ENCODE measurements around the gene TSPAN1. TPM values are rescaled to one million over a fixed set of nuclear protein-coding genes. Genes with fewer than 3 reads are reported as not detected.
"Not testable (repeated sequence)": the region's sequence is repeated elsewhere in the genome, so short reads cannot be mapped to it uniquely, and the experiment has no call there.

TSPAN1 gene
- total RNA-seq, 1 donor from 2014 or later: 0.63 TPM

GRCh38 chr1:46219551-46220520, 44.9 kb downstream of the TSPAN1 start:
- TF ChIP-seq CTCF (IDR thresholded peaks at IDR 0.05; ENCODE audit: unreplicated experiment): no peak

GRCh38 chr1:46220808-46221207, 45.9 kb downstream of the TSPAN1 start:
- Mint-ChIP-seq H3K36me3 (no peaks in the 10 kb centered on the region), H3K27me3 (ENCODE audit: low read depth) (no peaks in the 10 kb centered on the region), H3K27ac (no peak overlapping the region), H3K4me1 (peaks cover 7% of the 10 kb centered on the region), H3K9me3 (no peaks in the 10 kb centered on the region), H3K4me3 (no peak overlapping the region)
- no peak for TF ChIP-seq CTCF (IDR thresholded peaks at IDR 0.05; ENCODE audit: unreplicated experiment)
- DNase-seq (ENCODE audit: low spot score in 2 of 2, unreplicated experiment in 2 of 2): no peak

More at GRCh38 chr1:46219551-46220520, 44.9 kb downstream of the TSPAN1 start:
- H3K36me3 Mint-ChIP-seq: peaks cover 2% of the 10 kb centered on the region
- DNase-seq (ENCODE audit: low spot score in 2 of 2, unreplicated experiment in 2 of 2): no peak
- H3K4me3 Mint-ChIP-seq: no peak overlapping the region
- H3K9me3 Mint-ChIP-seq: peaks cover 4% of the 10 kb centered on the region
- peaks cover 7% of the 10 kb centered on the region for H3K4me1 Mint-ChIP-seq
- H3K27ac Mint-ChIP-seq: no peak overlapping the region
- H3K27me3 Mint-ChIP-seq (ENCODE audit: low read depth): no peaks in the 10 kb centered on the region

GRCh38 chr1:46221749-46222148, 46.9 kb downstream of the TSPAN1 start:
- TF ChIP-seq CTCF (IDR thresholded peaks at IDR 0.05; ENCODE audit: unreplicated experiment): no peak
- H3K9me3 Mint-ChIP-seq: no peaks in the 10 kb centered on the region
- no peaks in the 10 kb centered on the region for H3K27me3 Mint-ChIP-seq (ENCODE audit: low read depth)
- H3K27ac Mint-ChIP-seq: no peak overlapping the region
- no peaks in the 10 kb centered on the region for H3K36me3 Mint-ChIP-seq
- H3K4me1 Mint-ChIP-seq: peaks cover 7% of the 10 kb centered on the region
- H3K4me3 Mint-ChIP-seq: no peak overlapping the region
- no peak for DNase-seq (ENCODE audit: low spot score in 2 of 2, unreplicated experiment in 2 of 2)

- not testable (repeated sequence) for H3K36me3 Mint-ChIP-seq; H3K27me3 Mint-ChIP-seq (ENCODE audit: low read depth); H3K4me1 Mint-ChIP-seq; DNase-seq (ENCODE audit: low spot score in 2 of 2, unreplicated experiment in 2 of 2); H3K9me3 Mint-ChIP-seq; H3K4me3 Mint-ChIP-seq; H3K27ac Mint-ChIP-seq
These were observed 48.2 kb downstream of the TSPAN1 start for GRCh38 chr1:46223055-46223454.

- no peak overlapping the region for H3K4me3 Mint-ChIP-seq
- H3K4me1 Mint-ChIP-seq: peaks cover 7% of the 10 kb centered on the region
- no peaks in the 10 kb centered on the region for H3K9me3 Mint-ChIP-seq
- H3K27ac Mint-ChIP-seq: no peak overlapping the region
- peak; percentile 82 for TF ChIP-seq CTCF (IDR thresholded peaks at IDR 0.05; ENCODE audit: unreplicated experiment)
- DNase-seq (ENCODE audit: low spot score in 2 of 2, unreplicated experiment in 2 of 2): peak in 1 of 2 experiments; percentile 57
- no peaks in the 10 kb centered on the region for H3K36me3 Mint-ChIP-seq
- no peaks in the 10 kb centered on the region for H3K27me3 Mint-ChIP-seq (ENCODE audit: low read depth)
These were observed 48.6 kb downstream of the TSPAN1 start for GRCh38 chr1:46223472-46223943.

GRCh38 chr1:46224966-46225365, 50.1 kb downstream of the TSPAN1 start:
- Mint-ChIP-seq H3K27ac (no peak overlapping the region), H3K4me3 (no peak overlapping the region), H3K9me3 (no peaks in the 10 kb centered on the region), H3K27me3 (ENCODE audit: low read depth) (no peaks in the 10 kb centered on the region), H3K4me1 (peaks cover 2% of the 10 kb centered on the region), H3K36me3 (no peaks in the 10 kb centered on the region)
- no peak for DNase-seq (ENCODE audit: low spot score in 2 of 2, unreplicated experiment in 2 of 2)
- no peak for TF ChIP-seq CTCF (IDR thresholded peaks at IDR 0.05; ENCODE audit: unreplicated experiment)

- not testable (repeated sequence) for H3K36me3 Mint-ChIP-seq; DNase-seq (ENCODE audit: low spot score in 2 of 2, unreplicated experiment in 2 of 2)
These were observed 56.3 kb downstream of the TSPAN1 start for GRCh38 chr1:46231231-46231630.

More at GRCh38 chr1:46231231-46231630, 56.3 kb downstream of the TSPAN1 start:
- H3K27me3 Mint-ChIP-seq (ENCODE audit: low read depth); H3K9me3 Mint-ChIP-seq; H3K4me3 Mint-ChIP-seq; H3K27ac Mint-ChIP-seq; H3K4me1 Mint-ChIP-seq: not testable (repeated sequence)
